ENCODE measurements around the gene INSM1. TPM values are rescaled to one million over a fixed set of nuclear protein-coding genes. Genes with fewer than 3 reads are reported as not detected.

Gene INSM1
- total RNA-seq (2021; fragmentation: NEBNext Ultra II Directional; extraction: Animal tissue kit (Norgen Biotek cat#: 25700)): not detected
- long read RNA-seq: 0 reads

GRCh38 chr20:20367575-20368417 lies at the start of gene INSM1:
Gene INSM1, plus strand, starts transcription at chr20:20368104. Its CDS starts 164 bp downstream, at chr20:20368268.
- no peak for TF ChIP-seq CTCF (IDR thresholded peaks at IDR 0.05)
- peaks cover 4% of the 10 kb centered on the region for H3K4me1 Mint-ChIP-seq (ENCODE audit: low read depth)
- no peak within 1 kb of the TSS for H3K4me3 Mint-ChIP-seq
- no peak within 1 kb of the TSS for H3K27ac Mint-ChIP-seq
- no peaks in the 10 kb centered on the region for H3K36me3 Mint-ChIP-seq (ENCODE audit: low read depth)
- peaks cover 45% of the 10 kb centered on the region for H3K27me3 Mint-ChIP-seq (ENCODE audit: insufficient read depth)
- no peak for DNase-seq
- no peaks in the 10 kb centered on the region for H3K9me3 Mint-ChIP-seq

GRCh38 chr20:20318365-20319161 lies 49.3 kb upstream of the INSM1 start:
- H3K27me3 Mint-ChIP-seq (ENCODE audit: insufficient read depth): peaks cover 2% of the 10 kb centered on the region
- no peak overlapping the region for H3K4me3 Mint-ChIP-seq
- no peak overlapping the region for H3K27ac Mint-ChIP-seq
- no peak for DNase-seq
- no peaks in the 10 kb centered on the region for H3K36me3 Mint-ChIP-seq (ENCODE audit: low read depth)
- H3K4me1 Mint-ChIP-seq (ENCODE audit: low read depth): no peaks in the 10 kb centered on the region
- no peak for TF ChIP-seq CTCF (IDR thresholded peaks at IDR 0.05)
- H3K9me3 Mint-ChIP-seq: peaks cover 5% of the 10 kb centered on the region; the same call in 1 of the 2 replicates

GRCh38 chr20:20321134-20321533 lies 46.8 kb upstream of the INSM1 start:
- DNase-seq: no peak
- H3K27ac Mint-ChIP-seq: no peak overlapping the region
- no peaks in the 10 kb centered on the region for H3K36me3 Mint-ChIP-seq (ENCODE audit: low read depth)
- peaks cover 2% of the 10 kb centered on the region for H3K27me3 Mint-ChIP-seq (ENCODE audit: insufficient read depth)
- H3K4me1 Mint-ChIP-seq (ENCODE audit: low read depth): no peaks in the 10 kb centered on the region
- H3K9me3 Mint-ChIP-seq: peaks cover 5% of the 10 kb centered on the region; the same call in 1 of the 2 replicates
- TF ChIP-seq CTCF (IDR thresholded peaks at IDR 0.05): no peak
- H3K4me3 Mint-ChIP-seq: no peak overlapping the region

- no peaks in the 10 kb centered on the region for H3K36me3 Mint-ChIP-seq (ENCODE audit: low read depth)
- no peak overlapping the region for H3K27ac Mint-ChIP-seq
- peaks cover 2% of the 10 kb centered on the region for H3K27me3 Mint-ChIP-seq (ENCODE audit: insufficient read depth)
- TF ChIP-seq CTCF (IDR thresholded peaks at IDR 0.05): no peak
- H3K4me1 Mint-ChIP-seq (ENCODE audit: low read depth): no peaks in the 10 kb centered on the region
- H3K9me3 Mint-ChIP-seq: peaks cover 5% of the 10 kb centered on the region; the same call in 1 of the 2 replicates
- DNase-seq: no peak
- H3K4me3 Mint-ChIP-seq: no peak overlapping the region
Observed at GRCh38 chr20:20321917-20322316, 46.0 kb upstream of the INSM1 start.

- TF ChIP-seq CTCF (IDR thresholded peaks at IDR 0.05): no peak
- Mint-ChIP-seq H3K4me3 (no peak overlapping the region), H3K27ac (no peak overlapping the region), H3K36me3 (ENCODE audit: low read depth) (no peaks in the 10 kb centered on the region), H3K9me3 (peaks cover 5% of the 10 kb centered on the region; the same call in 1 of the 2 replicates), H3K4me1 (ENCODE audit: low read depth) (peaks cover 6% of the 10 kb centered on the region; the same call in 1 of the 2 replicates), H3K27me3 (ENCODE audit: insufficient read depth) (peaks cover 4% of the 10 kb centered on the region)
- no peak for DNase-seq
Observed at GRCh38 chr20:20322912-20323311, 45.0 kb upstream of the INSM1 start.

Data from HFFc6 (cell line).